Measurements from ENCODE around the gene RBFOX2. TPM values are rescaled to one million over a fixed set of nuclear protein-coding genes. Genes with fewer than 3 reads are reported as not detected.

The RBFOX2 gene
- total and polyA plus RNA-seq, 2 donors (not counting 3 experiments of a cell fraction or from before 2014, with no cell fraction given), result 125 to 142 TPM

GRCh38 chr22:35797411-35797810 lies 231.2 kb downstream of the RBFOX2 start:
- Histone ChIP-seq H3K4me2 (ENCODE audit: insufficient read depth, low read length) (no peak overlapping the region), H3K79me2 (ENCODE audit: control insufficient read depth, insufficient read depth, low read length) (peaks cover 73% of the 10 kb centered on the region), H2AFZ (ENCODE audit: low read depth, low read length) (no peak overlapping the region), H3K27me3 (ENCODE audit: control insufficient read depth in 2 of 2, insufficient read depth in 2 of 2, low read length in 2 of 2) (no peaks in the 10 kb centered on the region), H3K9ac (replicated peaks; ENCODE audit: extremely low read depth, insufficient read depth, low read length) (no peak overlapping the region), H4K20me1 (replicated peaks; ENCODE audit: control insufficient read depth, extremely low read depth, insufficient read depth, low read length) (peaks cover 6% of the 10 kb centered on the region), H3K4me1 (ENCODE audit: control insufficient read depth, extremely low read depth, insufficient read depth, low read length) (peaks cover 4% of the 10 kb centered on the region), H3K9me1 (replicated peaks; ENCODE audit: control insufficient read depth, extremely low read depth, insufficient read depth, low read length) (no peaks in the 10 kb centered on the region), H3K27ac (ENCODE audit: insufficient read depth, low read depth, low read length) (no peak overlapping the region), H3K36me3 (ENCODE audit: control insufficient read depth in 2 of 2, extremely low read depth in 1 of 2, insufficient read depth in 2 of 2, low read length in 2 of 2) (no peaks in the 10 kb centered on the region), H3K9me3 (replicated peaks; ENCODE audit: control insufficient read depth, insufficient read depth, low read length) (no peaks in the 10 kb centered on the region), H3K4me3 (replicated peaks in 1 of 3; ENCODE audit: insufficient read depth in 1 of 3, low read depth in 1 of 3, low read length in 3 of 3) (no peak overlapping the region)
- ChIA-PET POLR2A (no interaction called here), CTCF (no interaction called here)
- intact Hi-C loops (cut with micrococcal nuclease), result no loop called here
- no TSS peak for BruUV-seq (replicated peaks)
- no peak for TF ChIP-seq FOS (IDR thresholded peaks at IDR 0.05; ENCODE audit: borderline replicate concordance, insufficient read depth, low read length)
- no peak for TF ChIP-seq MYC (IDR thresholded peaks at IDR 0.05; ENCODE audit: low read depth, low read length)
- no peak for TF ChIP-seq JUN (IDR thresholded peaks at IDR 0.05; ENCODE audit: borderline replicate concordance, insufficient read depth, insufficient read length, low read depth)
- no peak for TF ChIP-seq GATA2 (IDR thresholded peaks at IDR 0.05; ENCODE audit: insufficient read depth, insufficient read length, low read depth, low read length)
- dilution Hi-C loops (cut with MboI; ENCODE audit: extremely low pct_ligation_motif_present, low sequenced_read_pairs), result no loop called here
- FAIRE-seq (no peak), DNase-seq (ENCODE audit: low read depth, low spot score) (no peak)

DNA sequence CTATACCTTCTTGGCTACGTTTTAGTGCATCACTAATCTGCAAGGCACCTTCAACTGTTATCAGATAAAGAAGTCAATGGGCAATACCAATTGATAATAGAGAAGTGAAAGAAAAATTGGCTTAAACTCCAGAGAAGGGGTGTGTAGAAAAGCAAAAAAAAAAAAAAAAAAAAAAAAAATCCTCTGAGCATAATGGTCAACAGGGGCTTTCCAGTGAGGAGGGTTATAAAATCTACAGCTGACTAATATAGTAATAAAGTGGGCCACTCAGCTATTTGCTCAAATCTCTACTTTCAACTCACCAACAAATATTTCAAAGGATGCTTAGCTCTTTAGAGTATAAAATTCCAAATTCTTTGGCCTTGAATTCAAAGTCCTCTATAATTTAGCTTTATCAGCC lies 233.1 kb downstream of the RBFOX2 start:
- H3K4me1 ChIP-seq (ENCODE audit: control insufficient read depth, extremely low read depth, insufficient read depth, low read length), result no peaks in the 10 kb centered on the region
- POLR2A ChIA-PET, result no interaction called here
- dilution Hi-C loops (cut with MboI; ENCODE audit: extremely low pct_ligation_motif_present, low sequenced_read_pairs) (no loop called here), intact Hi-C loops (cut with micrococcal nuclease) (no loop called here)
- no peak overlapping the region for H3K4me2 ChIP-seq (ENCODE audit: insufficient read depth, low read length)
- no peaks in the 10 kb centered on the region for H3K36me3 ChIP-seq (ENCODE audit: control insufficient read depth in 2 of 2, extremely low read depth in 1 of 2, insufficient read depth in 2 of 2, low read length in 2 of 2)
- DNase-seq (ENCODE audit: low read depth, low spot score) (no peak), FAIRE-seq (no peak)
- BruUV-seq (replicated peaks), result no TSS peak
- H3K9ac ChIP-seq (replicated peaks; ENCODE audit: extremely low read depth, insufficient read depth, low read length), result no peak overlapping the region
- no peaks in the 10 kb centered on the region for H3K9me1 ChIP-seq (replicated peaks; ENCODE audit: control insufficient read depth, extremely low read depth, insufficient read depth, low read length)
- H4K20me1 ChIP-seq (replicated peaks; ENCODE audit: control insufficient read depth, extremely low read depth, insufficient read depth, low read length), result peaks cover 4% of the 10 kb centered on the region
- CTCF ChIA-PET, result interaction anchor here (0.9 to 2.1 kb wide), 6 partner anchors 10 to 270 kb away, joined by 3 to 7 read pairs (median 4); no protein-coding TSS in a partner anchor
- H3K27ac ChIP-seq (ENCODE audit: insufficient read depth, low read depth, low read length), result no peak overlapping the region
- H3K9me3 ChIP-seq (replicated peaks; ENCODE audit: control insufficient read depth, insufficient read depth, low read length), result no peaks in the 10 kb centered on the region
- no peaks in the 10 kb centered on the region for H3K27me3 ChIP-seq (ENCODE audit: control insufficient read depth in 2 of 2, insufficient read depth in 2 of 2, low read length in 2 of 2)
- H3K79me2 ChIP-seq (ENCODE audit: control insufficient read depth, insufficient read depth, low read length), result peaks cover 62% of the 10 kb centered on the region
- H3K4me3 ChIP-seq (replicated peaks in 1 of 3; ENCODE audit: insufficient read depth in 1 of 3, low read depth in 1 of 3, low read length in 3 of 3), result no peak overlapping the region
- no peak overlapping the region for H2AFZ ChIP-seq (ENCODE audit: low read depth, low read length)
- TF ChIP-seq POLR2AphosphoS5 (IDR thresholded peaks at IDR 0.05; ENCODE audit: insufficient read depth, low read depth, low read length), result no peak
- TF ChIP-seq GATA2 (IDR thresholded peaks at IDR 0.05; ENCODE audit: insufficient read depth, insufficient read length, low read depth, low read length), result no peak
- TF ChIP-seq, protein P1, sequence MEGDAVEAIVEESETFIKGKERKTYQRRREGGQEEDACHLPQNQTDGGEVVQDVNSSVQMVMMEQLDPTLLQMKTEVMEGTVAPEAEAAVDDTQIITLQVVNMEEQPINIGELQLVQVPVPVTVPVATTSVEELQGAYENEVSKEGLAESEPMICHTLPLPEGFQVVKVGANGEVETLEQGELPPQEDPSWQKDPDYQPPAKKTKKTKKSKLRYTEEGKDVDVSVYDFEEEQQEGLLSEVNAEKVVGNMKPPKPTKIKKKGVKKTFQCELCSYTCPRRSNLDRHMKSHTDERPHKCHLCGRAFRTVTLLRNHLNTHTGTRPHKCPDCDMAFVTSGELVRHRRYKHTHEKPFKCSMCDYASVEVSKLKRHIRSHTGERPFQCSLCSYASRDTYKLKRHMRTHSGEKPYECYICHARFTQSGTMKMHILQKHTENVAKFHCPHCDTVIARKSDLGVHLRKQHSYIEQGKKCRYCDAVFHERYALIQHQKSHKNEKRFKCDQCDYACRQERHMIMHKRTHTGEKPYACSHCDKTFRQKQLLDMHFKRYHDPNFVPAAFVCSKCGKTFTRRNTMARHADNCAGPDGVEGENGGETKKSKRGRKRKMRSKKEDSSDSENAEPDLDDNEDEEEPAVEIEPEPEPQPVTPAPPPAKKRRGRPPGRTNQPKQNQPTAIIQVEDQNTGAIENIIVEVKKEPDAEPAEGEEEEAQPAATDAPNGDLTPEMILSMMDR (IDR thresholded peaks at IDR 0.05; ENCODE audit: extremely low read depth in 1 of 2, insufficient read depth in 1 of 2, low read depth in 1 of 2, low read length in 2 of 2), result no peak
